Measurements from ENCODE around the gene DHRS2. TPM values are rescaled to one million over a fixed set of nuclear protein-coding genes. Genes with fewer than 3 reads are reported as not detected.

DHRS2 gene
- polyA plus RNA-seq, 1 donor (not counting 4 experiments of a cell fraction or from before 2014, with no cell fraction given): 0.14 TPM

- TF ChIP-seq EZH2 (IDR thresholded peaks at IDR 0.05; ENCODE audit: low read length) (no peak), CTCF (optimal IDR thresholded peaks at IDR 0.05 in 1 of 3, IDR thresholded peaks at IDR 0.05 in 1 of 3, conservative IDR thresholded peaks at IDR 0.05 in 1 of 3; ENCODE audit: extremely low read depth in 1 of 3, insufficient read depth in 2 of 3, low read length in 3 of 3) (no peak)
- dilution Hi-C loops (cut with MboI; ENCODE audit: extremely low pct_ligation_motif_present, low sequenced_read_pairs): no loop called here
- H3K9me3 ChIP-seq (ENCODE audit: control insufficient read depth, low read depth, low read length): no peaks in the 10 kb centered on the region
- no peak for DNase-seq (ENCODE audit: low read depth, low spot score)
- no peak overlapping the region for H2AFZ ChIP-seq (ENCODE audit: control insufficient read depth, low read length)
- no peaks in the 10 kb centered on the region for H3K27me3 ChIP-seq (ENCODE audit: control insufficient read depth, extremely low read depth, insufficient read depth, low read length)
- H3K4me2 ChIP-seq (ENCODE audit: control insufficient read depth, extremely low read depth, insufficient read depth, low read depth, low read length): no peak overlapping the region
- H4K20me1 ChIP-seq (ENCODE audit: control insufficient read depth, extremely low read depth, insufficient read depth, low read length): no peaks in the 10 kb centered on the region
- no peaks in the 10 kb centered on the region for H3K4me1 ChIP-seq (ENCODE audit: control insufficient read depth, extremely low read depth, insufficient read depth, low read length)
- FAIRE-seq: no peak
- no peaks in the 10 kb centered on the region for H3K9me1 ChIP-seq (ENCODE audit: control insufficient read depth, extremely low read depth, insufficient read depth, low read length)
- H3K9ac ChIP-seq (ENCODE audit: control insufficient read depth, extremely low read depth, insufficient read depth, low read length): no peak overlapping the region
- H3K79me2 ChIP-seq (ENCODE audit: control insufficient read depth, insufficient read depth, low read length): no peaks in the 10 kb centered on the region
- H3K4me3 ChIP-seq (ENCODE audit: control insufficient read depth in 2 of 3, extremely low read depth in 1 of 3, insufficient read depth in 2 of 3, low read depth in 1 of 3, low read length in 3 of 3): no peak overlapping the region
- H3K27ac ChIP-seq (ENCODE audit: control insufficient read depth, insufficient read depth, low read length): no peak overlapping the region
- H3K36me3 ChIP-seq (ENCODE audit: control insufficient read depth in 2 of 2, extremely low read depth in 1 of 2, insufficient read depth in 2 of 2, low read length in 2 of 2): no peaks in the 10 kb centered on the region
Measured at GRCh38 chr14:23602181-23603095, 33.7 kb upstream of the DHRS2 start.

DNA sequence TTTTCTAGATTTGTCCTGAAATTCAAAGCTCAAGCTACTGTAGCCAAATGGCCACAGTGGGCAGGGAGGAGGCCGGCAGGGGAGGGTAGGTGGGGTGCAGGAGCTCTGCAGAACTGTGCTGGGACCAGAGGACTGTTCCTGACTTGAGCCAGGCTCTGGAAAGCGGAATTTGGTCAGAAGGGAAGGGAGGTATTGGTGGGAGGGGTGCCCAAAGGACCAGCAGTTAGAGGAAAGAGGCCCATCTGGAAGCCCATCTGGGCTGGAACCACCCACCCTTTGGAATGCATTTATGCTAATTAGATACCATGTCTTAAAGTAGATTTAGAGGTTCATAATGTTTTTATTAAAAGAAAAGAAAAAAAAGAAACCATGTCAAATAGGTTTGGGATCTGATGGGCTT, 33.1 kb upstream of the DHRS2 start:
- Histone ChIP-seq H3K4me2 (ENCODE audit: control insufficient read depth, extremely low read depth, insufficient read depth, low read depth, low read length) (no peak overlapping the region), H3K9me1 (ENCODE audit: control insufficient read depth, extremely low read depth, insufficient read depth, low read length) (no peaks in the 10 kb centered on the region), H3K27me3 (ENCODE audit: control insufficient read depth, extremely low read depth, insufficient read depth, low read length) (no peaks in the 10 kb centered on the region), H3K4me3 (ENCODE audit: control insufficient read depth in 2 of 3, extremely low read depth in 1 of 3, insufficient read depth in 2 of 3, low read depth in 1 of 3, low read length in 3 of 3) (no peak overlapping the region), H3K4me1 (ENCODE audit: control insufficient read depth, extremely low read depth, insufficient read depth, low read length) (no peaks in the 10 kb centered on the region), H3K9ac (ENCODE audit: control insufficient read depth, extremely low read depth, insufficient read depth, low read length) (no peak overlapping the region), H3K36me3 (ENCODE audit: control insufficient read depth in 2 of 2, extremely low read depth in 1 of 2, insufficient read depth in 2 of 2, low read length in 2 of 2) (no peaks in the 10 kb centered on the region), H3K79me2 (ENCODE audit: control insufficient read depth, insufficient read depth, low read length) (no peaks in the 10 kb centered on the region), H2AFZ (ENCODE audit: control insufficient read depth, low read length) (no peak overlapping the region), H3K27ac (ENCODE audit: control insufficient read depth, insufficient read depth, low read length) (no peak overlapping the region), H3K9me3 (ENCODE audit: control insufficient read depth, low read depth, low read length) (no peaks in the 10 kb centered on the region), H4K20me1 (ENCODE audit: control insufficient read depth, extremely low read depth, insufficient read depth, low read length) (no peaks in the 10 kb centered on the region)
- no peak for DNase-seq (ENCODE audit: low read depth, low spot score)
- FAIRE-seq: no peak
- dilution Hi-C loops (cut with MboI; ENCODE audit: extremely low pct_ligation_motif_present, low sequenced_read_pairs): no loop called here
- TF ChIP-seq CTCF (optimal IDR thresholded peaks at IDR 0.05 in 1 of 3, IDR thresholded peaks at IDR 0.05 in 1 of 3, conservative IDR thresholded peaks at IDR 0.05 in 1 of 3; ENCODE audit: extremely low read depth in 1 of 3, insufficient read depth in 2 of 3, low read length in 3 of 3): no peak
- no peak for TF ChIP-seq EZH2 (IDR thresholded peaks at IDR 0.05; ENCODE audit: low read length)

All from keratinocyte (primary cell).